ENCODE results near the gene CHST8. TPM values are rescaled to one million over a fixed set of nuclear protein-coding genes. Genes with fewer than 3 reads are reported as not detected.
"Not testable (repeated sequence)": the region's sequence is repeated elsewhere in the genome, so short reads cannot be mapped to it uniquely, and the experiment has no call there.

CHST8 gene
- total and polyA plus RNA-seq, 4 donors = 0.05 to 0.07 TPM; not detected in 2

DNA sequence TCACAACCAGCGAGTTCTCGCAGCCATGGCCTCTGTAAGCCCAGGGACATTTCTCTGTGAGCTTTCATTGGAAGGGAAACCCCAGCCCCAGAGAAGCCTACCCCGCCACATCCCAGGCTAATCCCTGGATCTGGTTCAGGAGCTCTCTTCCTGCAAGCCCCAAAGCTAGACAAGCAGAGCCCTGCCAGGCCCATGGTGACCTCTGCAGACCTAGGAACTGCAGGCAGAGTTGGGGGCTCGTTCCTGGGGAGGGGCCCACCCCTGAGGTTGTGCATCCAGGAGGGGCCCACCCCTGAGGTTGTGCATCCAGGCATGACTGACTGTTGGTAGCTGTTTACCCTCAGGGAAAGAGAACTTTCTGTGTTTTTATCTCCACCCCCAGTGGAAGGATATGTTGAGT lies 196.7 kb downstream of the CHST8 start:
- no peak overlapping the region for H3K9ac ChIP-seq (ENCODE audit: low read depth in 1 of 2, low read length in 2 of 2)
- H3K4me3 ChIP-seq (ENCODE audit: low read depth in 1 of 3, low read length in 3 of 3) = no peak overlapping the region
- H3K36me3 ChIP-seq (ENCODE audit: control insufficient read depth in 4 of 4, insufficient read depth in 3 of 4, low read depth in 1 of 4, low read length in 3 of 4) = no peaks in the 10 kb centered on the region
- TF ChIP-seq JUND (IDR thresholded peaks at IDR 0.05) (no peak), RAD21 (IDR thresholded peaks at IDR 0.05) (no peak), HNF4A (conservative IDR thresholded peaks at IDR 0.05) (no peak), FOXA2 (IDR thresholded peaks at IDR 0.05) (no peak), HNF4G (IDR thresholded peaks at IDR 0.05) (no peak), SP1 (IDR thresholded peaks at IDR 0.05) (no peak), YY1 (IDR thresholded peaks at IDR 0.05) (no peak), GABPA (IDR thresholded peaks at IDR 0.05 in 1 of 2, conservative IDR thresholded peaks at IDR 0.05 in 1 of 2) (no peak), EGR1 (IDR thresholded peaks at IDR 0.05; ENCODE audit: low read depth in 2 of 2) (no peak), RXRA (IDR thresholded peaks at IDR 0.05) (no peak), FOXA1 (IDR thresholded peaks at IDR 0.05) (no peak), TAF1 (conservative IDR thresholded peaks at IDR 0.05) (no peak), NR2F2 (IDR thresholded peaks at IDR 0.05) (no peak)
- TF ChIP-seq, protein P1, sequence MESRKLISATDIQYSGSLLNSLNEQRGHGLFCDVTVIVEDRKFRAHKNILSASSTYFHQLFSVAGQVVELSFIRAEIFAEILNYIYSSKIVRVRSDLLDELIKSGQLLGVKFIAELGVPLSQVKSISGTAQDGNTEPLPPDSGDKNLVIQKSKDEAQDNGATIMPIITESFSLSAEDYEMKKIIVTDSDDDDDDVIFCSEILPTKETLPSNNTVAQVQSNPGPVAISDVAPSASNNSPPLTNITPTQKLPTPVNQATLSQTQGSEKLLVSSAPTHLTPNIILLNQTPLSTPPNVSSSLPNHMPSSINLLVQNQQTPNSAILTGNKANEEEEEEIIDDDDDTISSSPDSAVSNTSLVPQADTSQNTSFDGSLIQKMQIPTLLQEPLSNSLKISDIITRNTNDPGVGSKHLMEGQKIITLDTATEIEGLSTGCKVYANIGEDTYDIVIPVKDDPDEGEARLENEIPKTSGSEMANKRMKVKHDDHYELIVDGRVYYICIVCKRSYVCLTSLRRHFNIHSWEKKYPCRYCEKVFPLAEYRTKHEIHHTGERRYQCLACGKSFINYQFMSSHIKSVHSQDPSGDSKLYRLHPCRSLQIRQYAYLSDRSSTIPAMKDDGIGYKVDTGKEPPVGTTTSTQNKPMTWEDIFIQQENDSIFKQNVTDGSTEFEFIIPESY (IDR thresholded peaks at IDR 0.05) = no peak
- TF ChIP-seq, protein P2, sequence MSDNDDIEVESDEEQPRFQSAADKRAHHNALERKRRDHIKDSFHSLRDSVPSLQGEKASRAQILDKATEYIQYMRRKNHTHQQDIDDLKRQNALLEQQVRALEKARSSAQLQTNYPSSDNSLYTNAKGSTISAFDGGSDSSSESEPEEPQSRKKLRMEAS (IDR thresholded peaks at IDR 0.05) = no peak
- TF ChIP-seq, protein P3, sequence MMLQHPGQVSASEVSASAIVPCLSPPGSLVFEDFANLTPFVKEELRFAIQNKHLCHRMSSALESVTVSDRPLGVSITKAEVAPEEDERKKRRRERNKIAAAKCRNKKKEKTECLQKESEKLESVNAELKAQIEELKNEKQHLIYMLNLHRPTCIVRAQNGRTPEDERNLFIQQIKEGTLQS (IDR thresholded peaks at IDR 0.05) = no peak
- TF ChIP-seq, protein P4, sequence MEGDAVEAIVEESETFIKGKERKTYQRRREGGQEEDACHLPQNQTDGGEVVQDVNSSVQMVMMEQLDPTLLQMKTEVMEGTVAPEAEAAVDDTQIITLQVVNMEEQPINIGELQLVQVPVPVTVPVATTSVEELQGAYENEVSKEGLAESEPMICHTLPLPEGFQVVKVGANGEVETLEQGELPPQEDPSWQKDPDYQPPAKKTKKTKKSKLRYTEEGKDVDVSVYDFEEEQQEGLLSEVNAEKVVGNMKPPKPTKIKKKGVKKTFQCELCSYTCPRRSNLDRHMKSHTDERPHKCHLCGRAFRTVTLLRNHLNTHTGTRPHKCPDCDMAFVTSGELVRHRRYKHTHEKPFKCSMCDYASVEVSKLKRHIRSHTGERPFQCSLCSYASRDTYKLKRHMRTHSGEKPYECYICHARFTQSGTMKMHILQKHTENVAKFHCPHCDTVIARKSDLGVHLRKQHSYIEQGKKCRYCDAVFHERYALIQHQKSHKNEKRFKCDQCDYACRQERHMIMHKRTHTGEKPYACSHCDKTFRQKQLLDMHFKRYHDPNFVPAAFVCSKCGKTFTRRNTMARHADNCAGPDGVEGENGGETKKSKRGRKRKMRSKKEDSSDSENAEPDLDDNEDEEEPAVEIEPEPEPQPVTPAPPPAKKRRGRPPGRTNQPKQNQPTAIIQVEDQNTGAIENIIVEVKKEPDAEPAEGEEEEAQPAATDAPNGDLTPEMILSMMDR (IDR thresholded peaks at IDR 0.05; ENCODE audit: low read depth, low read length, missing input control) = no peak
- TF ChIP-seq, protein P5, sequence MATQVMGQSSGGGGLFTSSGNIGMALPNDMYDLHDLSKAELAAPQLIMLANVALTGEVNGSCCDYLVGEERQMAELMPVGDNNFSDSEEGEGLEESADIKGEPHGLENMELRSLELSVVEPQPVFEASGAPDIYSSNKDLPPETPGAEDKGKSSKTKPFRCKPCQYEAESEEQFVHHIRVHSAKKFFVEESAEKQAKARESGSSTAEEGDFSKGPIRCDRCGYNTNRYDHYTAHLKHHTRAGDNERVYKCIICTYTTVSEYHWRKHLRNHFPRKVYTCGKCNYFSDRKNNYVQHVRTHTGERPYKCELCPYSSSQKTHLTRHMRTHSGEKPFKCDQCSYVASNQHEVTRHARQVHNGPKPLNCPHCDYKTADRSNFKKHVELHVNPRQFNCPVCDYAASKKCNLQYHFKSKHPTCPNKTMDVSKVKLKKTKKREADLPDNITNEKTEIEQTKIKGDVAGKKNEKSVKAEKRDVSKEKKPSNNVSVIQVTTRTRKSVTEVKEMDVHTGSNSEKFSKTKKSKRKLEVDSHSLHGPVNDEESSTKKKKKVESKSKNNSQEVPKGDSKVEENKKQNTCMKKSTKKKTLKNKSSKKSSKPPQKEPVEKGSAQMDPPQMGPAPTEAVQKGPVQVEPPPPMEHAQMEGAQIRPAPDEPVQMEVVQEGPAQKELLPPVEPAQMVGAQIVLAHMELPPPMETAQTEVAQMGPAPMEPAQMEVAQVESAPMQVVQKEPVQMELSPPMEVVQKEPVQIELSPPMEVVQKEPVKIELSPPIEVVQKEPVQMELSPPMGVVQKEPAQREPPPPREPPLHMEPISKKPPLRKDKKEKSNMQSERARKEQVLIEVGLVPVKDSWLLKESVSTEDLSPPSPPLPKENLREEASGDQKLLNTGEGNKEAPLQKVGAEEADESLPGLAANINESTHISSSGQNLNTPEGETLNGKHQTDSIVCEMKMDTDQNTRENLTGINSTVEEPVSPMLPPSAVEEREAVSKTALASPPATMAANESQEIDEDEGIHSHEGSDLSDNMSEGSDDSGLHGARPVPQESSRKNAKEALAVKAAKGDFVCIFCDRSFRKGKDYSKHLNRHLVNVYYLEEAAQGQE (IDR thresholded peaks at IDR 0.05) = no peak
- H3K9me3 ChIP-seq (ENCODE audit: control insufficient read depth in 4 of 4, low read length in 3 of 4) = no peaks in the 10 kb centered on the region
- WGBS = 84% methylated on average over 4 of the region's 4 CpGs
- H3K4me1 ChIP-seq (ENCODE audit: control insufficient read depth in 4 of 4, insufficient read depth in 4 of 4, low read length in 3 of 4) = peaks cover 3 to 9% (median 6%) of the 10 kb centered on the region in 4 donors
- peak; percentile 27 for DNase-seq (ENCODE audit: low spot score)
- no peak overlapping the region for H3K27ac ChIP-seq (ENCODE audit: low read depth in 1 of 2, low read length in 2 of 2)
- H3K27me3 ChIP-seq (ENCODE audit: control insufficient read depth in 4 of 4, insufficient read depth in 4 of 4, low read length in 3 of 4) = no peaks in the 10 kb centered on the region

DNA sequence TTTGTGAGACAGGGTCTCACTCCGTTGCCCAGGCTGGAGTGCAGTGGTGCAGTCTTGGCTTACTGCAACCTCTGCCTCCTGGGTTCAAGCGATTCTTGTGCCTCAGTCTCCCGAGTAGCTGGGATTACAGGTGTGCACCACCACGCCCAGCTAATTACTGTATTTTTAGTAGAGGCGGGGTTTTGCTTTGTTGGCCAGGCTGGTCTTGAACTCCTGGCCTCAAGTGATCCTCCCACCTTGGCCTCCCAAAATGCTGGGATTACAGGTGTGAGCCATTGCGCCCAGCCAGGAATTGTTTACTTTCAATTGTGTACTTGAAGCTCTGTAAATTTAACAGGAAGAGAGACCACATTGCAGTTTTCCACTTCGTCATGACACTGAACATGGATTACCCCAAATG lies 197.3 kb downstream of the CHST8 start:
- 91% methylated on average over 7 of the region's 7 CpGs for WGBS
- not testable (repeated sequence) for H3K9me3 ChIP-seq (ENCODE audit: control insufficient read depth in 4 of 4, low read length in 3 of 4); H3K9ac ChIP-seq (ENCODE audit: low read depth in 1 of 2, low read length in 2 of 2); H3K27ac ChIP-seq (ENCODE audit: low read depth in 1 of 2, low read length in 2 of 2); H3K27me3 ChIP-seq (ENCODE audit: control insufficient read depth in 4 of 4, insufficient read depth in 4 of 4, low read length in 3 of 4); H3K4me1 ChIP-seq (ENCODE audit: control insufficient read depth in 4 of 4, insufficient read depth in 4 of 4, low read length in 3 of 4); DNase-seq (ENCODE audit: low spot score); H3K36me3 ChIP-seq (ENCODE audit: control insufficient read depth in 4 of 4, insufficient read depth in 3 of 4, low read depth in 1 of 4, low read length in 3 of 4); H3K4me3 ChIP-seq (ENCODE audit: low read depth in 1 of 3, low read length in 3 of 3)
